ENCODE results near the gene EXTL1.

Gene EXTL1

DNA sequence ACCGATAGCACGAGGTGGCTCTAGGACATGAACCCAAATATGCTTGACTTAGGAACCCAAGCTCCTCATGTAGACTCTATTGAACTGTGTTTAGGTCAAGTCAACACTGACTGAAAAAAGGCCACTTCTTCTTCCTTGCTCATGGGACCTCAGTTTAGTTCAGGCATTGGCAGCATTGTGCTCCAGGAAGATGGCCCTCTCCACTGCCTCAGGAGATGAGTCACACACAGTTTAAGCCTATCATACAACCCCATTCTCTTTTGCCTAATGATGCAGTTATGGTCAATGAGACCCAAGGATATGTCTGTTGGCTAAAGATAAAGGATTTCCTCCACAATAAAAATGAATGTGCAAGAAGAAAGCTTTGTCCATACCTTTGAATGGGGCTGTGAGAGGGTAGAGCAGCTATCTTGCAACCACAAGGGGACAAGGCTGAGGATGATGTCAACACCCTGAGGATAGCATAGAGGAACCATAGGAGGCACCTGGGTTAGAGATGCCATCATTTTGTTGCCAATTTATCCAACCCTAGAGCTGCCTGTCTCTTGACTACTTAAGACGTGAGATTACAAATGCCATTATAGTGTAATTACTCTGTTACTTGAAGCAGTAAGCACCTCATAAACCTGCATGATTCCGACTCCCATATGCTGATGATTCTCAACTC is 48.9 kb downstream of the EXTL1 start:
- no peak for DNase-seq (ENCODE audit: low read depth in 2 of 2)

DNA sequence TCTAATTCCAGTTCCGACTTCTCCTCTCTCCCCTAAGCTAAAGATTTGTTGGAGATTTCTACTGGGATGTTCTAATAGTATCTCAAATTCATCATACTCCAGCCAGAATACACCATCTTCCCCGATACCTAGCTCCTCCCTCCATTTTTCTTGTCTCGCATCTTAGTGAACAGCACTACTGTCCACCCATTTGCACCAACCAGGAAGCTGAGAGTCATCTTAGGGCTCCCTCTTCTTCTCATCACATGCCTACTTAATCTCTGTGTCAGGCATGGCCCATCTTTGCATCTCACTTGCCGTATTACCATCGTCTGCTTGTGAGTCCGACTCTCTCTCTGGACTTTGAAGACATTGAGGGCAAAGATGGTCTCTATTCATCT is 49.4 kb downstream of the EXTL1 start:
- DNase-seq (ENCODE audit: low read depth in 2 of 2) = no peak

DNA sequence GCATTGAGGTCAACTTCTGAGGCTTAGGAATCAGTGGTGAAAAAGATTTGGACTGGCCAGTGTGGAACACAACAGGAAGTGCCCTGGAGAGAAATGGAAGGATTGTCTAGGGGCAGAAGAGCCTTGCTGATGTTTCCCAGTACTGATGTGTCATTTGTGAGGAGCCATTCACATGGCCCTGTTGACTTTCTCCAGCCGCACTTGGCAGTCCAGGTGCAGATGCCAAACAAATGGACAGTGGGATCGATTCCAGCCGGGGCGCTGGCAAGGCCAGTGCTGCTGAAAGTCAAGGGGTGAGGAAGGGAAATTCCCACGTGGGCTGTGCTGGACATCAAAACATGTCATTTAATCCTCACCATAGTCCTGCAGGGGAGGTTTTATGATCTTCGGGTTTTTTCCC is 50.7 kb downstream of the EXTL1 start:
- no peak for DNase-seq (ENCODE audit: low read depth in 2 of 2)

DNA sequence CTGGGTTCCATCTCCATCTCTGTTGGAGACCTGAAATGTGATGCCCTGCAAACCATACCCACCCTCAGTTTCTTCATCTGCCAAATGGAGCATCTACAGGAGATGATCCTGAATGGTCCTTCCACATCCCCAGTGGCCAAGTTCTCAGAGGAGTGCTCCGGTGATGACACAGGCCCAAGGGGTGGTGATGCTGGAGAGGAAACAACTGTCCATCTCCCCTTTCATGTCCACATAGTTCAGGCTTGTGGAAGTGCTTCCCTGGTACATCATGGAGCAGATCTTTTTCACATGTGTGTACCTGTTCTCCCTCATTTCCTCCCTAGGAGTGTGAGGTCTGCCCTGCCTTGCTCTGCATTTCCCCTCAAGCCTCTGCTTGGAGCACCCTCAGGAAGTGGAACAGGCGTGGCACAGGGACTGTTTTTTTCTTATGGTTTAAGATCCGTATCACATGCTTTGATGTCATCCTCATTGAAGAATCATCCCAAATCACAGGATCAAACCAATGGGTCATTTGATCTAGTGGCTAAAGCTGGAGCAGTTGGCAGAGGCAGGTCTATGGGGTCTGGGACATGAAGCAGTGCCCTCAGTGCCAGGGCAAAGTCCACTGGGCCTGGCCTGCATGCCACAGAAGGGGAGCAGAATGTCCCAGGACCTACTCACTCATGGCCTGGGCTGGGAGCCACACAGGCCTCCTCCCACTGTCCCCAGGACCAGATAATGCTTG is 54.0 kb downstream of the EXTL1 start:
- DNase-seq (ENCODE audit: low read depth in 2 of 2) = no peak

DNA sequence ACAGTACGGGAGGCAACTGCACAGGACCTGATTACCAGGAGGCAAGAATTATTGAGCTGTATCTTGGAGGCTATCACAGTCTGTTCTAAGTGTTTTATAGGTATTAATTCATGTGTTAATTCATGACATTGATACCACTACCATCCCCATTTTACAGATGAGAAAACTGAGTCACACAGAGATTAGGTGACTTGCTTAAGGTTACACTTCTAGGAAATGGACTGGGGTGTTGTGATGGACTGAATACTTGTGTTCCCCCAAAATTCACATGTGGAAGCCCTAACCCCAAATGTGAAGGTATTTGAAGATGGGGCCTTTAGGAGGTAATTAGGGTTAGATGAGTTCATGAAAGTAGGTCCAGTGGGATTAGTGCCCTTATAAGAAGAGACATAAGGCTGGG is 55.9 kb downstream of the EXTL1 start:
- DNase-seq (ENCODE audit: low read depth in 2 of 2) = no peak

DNA sequence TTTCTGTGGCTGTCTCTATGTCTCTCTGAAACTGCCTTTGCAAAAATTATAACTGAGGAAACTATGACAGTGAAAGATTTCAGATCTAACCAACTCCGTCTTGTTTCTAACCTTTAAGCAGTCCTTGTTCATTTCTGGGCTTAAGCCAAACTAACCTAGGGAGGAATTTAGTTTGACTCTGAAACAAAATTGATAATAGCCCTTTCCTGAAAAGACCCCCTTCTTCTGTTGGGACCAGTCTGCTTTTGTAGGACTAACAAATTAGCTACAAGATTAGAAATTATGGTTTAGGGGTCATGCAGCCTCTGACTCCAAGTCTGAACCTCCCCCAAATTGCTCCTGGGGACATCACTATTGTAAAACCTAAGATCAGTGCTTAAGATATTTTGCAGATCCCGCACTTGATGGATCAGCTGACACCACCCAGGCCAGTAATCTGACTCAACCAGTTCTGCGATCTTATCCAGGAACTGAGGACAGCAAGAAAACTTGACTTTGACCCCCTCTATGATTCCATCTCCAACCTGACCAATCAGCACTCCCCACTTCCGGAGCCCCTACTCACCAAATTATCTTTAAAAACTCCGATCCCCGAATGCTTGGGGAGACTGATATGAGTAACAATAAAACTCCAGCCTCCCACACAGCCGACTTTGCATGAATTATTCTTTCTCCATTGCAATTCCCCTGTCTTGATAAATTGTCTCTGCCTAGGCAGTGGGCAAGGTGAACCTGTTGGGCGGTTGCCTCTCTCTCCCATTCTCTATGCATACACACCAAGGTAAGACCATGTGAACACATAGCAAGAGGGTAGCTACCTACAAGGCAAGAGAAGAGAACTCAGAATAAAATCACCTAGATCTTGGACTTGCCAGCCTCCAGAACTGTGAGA is 57.0 kb downstream of the EXTL1 start:
- DNase-seq (ENCODE audit: low read depth in 2 of 2) = no peak

DNA sequence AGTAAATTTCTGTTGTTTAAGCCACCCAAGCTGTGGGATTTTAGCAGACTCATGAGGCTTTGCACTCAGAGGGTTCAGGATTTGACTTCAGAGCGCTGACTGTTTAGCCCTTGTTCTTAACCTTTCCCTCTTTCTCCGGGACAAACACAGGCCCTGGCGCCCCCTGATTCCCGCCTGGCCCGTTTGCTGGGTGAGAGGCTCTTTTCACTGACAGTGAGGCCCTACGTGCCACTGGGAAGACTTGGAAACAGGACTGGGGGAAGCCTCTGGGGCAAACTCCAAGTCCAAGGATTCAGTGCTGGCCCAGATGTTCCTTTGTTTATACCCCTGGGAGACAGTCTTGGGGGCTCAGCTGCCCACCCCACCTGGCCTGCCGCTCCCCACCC is 57.6 kb downstream of the EXTL1 start:
- no peak for DNase-seq (ENCODE audit: low read depth in 2 of 2)

DNA sequence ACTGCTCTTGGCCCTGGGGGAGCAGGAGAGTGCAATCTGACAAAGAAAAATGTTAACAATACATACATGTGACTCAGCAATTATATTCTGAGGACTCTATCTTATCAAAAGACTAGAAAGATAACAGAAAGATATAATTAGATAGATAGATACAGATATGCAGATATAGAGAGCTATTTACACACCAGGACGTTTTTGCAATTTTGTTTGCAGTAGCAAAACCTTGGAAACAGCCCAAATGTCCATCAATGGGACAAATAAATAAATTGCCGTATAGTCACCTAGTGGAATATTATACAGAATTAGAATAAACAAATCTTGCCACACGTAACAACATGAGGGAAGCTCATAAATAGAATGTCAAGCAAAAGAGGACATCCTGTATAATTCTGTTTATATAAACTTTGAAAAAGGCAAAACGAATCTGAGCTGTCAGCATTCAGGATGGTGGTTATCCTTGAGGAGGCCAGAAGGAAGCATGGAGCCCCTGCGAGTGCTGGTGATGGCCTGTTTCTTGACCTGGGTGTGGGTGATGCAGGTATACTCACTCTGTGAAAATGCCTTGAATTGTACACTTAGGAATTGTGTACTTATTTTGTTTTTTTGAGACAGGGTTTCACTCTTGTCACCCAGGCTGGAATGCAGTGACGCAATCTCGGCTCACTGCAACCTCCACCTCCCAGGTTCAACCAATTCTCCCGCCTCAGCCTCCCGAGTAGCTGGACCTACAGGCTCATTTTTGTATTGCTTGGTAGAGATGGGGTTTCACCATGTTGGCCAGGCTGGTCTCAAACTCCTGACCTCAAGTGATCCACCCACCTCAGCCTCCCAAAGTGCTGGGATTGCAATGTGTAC is 58.6 kb downstream of the EXTL1 start:
- no peak for DNase-seq (ENCODE audit: low read depth in 2 of 2)

DNA sequence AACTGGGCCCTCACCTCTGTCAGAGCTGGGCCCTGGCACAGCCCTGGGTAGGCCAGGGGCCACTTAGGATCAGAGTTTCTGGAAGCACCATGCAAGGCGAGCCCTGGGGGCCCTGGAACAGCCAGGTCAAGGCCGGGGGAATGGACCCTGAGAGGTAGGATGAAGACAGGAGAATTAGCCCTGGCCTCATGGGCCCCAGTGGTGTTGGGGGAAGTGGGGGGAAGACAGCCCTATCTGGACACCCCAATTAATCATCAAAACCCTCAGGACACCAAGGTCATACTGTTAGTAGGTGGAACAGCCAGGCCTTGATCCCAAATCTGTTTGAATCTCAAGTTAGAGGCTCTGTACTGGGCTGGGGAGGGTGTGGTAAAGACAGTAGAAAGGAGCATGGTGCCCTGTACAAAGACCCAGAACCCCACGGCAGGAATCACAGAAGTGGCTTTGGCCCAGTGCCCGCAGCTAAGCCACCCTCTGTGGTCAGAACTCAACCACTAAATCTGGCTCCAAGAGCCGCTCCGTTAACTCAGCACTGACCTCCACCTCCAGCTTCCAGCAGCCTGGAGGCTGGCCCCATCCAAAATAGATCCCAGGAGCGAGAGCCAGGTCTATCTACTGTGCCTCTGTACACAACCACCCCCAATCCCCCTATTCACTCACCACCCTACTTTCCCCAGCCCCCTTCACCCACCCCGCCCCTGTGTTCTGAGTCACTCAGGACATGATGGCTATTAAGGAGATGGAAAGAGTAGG is 59.9 kb downstream of the EXTL1 start:
- no peak for DNase-seq (ENCODE audit: low read depth in 2 of 2)

DNA sequence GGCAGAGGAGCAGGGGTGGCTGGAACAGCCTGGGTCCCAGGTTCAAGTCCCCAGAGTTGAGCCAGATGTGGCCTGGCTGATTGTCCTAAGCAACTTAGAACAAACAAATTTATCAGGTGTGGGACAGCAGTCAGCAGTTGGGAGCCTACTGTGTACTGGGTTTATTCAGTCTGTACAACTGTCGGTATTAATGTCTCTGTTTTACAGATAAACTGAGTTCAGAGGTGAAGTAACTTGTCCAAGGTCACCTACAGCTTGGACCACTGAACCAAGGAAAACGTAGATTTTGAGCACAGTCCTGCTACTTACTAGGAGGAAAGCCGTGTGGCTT is 60.4 kb downstream of the EXTL1 start:
- no peak for DNase-seq (ENCODE audit: low read depth in 2 of 2)

DNA sequence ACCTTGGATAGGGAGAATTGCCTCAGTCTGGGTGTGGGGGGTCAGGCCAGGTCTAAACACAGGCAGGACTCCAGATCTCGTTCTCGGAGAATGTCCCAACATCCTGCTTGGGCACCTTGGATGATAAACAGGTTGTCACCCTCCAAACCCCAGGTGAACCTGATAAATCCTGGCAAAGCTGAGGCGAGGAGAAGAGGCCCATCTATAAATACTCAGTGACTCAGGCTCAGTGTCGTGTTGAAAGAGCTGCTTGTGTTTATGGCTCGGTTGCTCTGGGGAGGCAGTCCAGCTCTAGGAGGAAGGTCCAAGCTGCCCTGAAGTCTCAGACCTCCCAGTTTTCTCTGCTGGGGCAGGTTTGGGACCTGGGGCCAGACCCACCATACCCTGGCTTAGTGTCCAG is 61.6 kb downstream of the EXTL1 start:
- no peak for DNase-seq (ENCODE audit: low read depth in 2 of 2)

DNA sequence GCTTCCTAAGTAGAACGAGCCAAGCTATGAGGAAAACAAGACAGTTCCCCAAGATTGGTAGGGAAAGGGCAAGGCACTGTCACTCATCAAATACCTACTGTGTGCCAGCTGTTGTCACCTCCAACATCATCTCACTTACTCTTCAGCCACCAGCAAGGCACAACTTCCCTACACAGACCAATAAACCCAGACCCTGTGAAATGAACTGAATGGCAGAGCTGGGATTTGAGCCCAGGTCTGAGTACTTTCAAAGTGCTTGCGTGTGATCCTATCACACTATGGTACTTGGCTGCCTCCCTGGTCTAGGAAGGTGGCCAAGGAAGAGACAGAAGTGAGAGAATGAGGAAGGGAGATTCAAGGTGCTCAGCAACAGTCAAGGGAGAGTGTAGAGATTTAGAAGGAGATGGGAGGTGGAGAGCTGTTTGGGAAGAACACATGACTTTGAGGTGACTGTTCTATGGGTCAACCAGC is 62.6 kb downstream of the EXTL1 start:
- no peak for DNase-seq (ENCODE audit: low read depth in 2 of 2)

DNA sequence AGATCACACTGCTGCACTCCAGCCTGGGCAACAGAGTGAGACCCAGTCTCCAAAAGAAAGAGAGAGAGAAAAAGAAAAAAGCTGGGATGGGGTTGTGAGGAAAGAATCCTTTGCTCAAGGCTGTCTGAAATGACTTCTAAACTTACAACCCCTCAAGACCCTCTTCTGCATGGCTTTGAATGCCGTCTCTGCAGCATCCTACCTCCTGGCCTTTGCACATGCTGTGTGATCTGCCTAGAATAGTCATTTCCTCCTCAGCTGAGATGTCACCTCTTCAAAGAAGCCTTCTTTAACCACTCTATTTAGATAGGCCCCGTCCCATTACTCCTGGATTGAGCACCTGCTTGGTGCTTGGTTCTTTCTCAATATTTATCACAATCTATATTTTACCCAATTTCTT is 63.3 kb downstream of the EXTL1 start:
- DNase-seq (ENCODE audit: low read depth in 2 of 2) = no peak
